Lower lobe of right lung (tissue), 2 donors: ENCODE data around the gene FBLN2. TPM values are rescaled to one million over a fixed set of nuclear protein-coding genes. Genes with fewer than 3 reads are reported as not detected.
"Not testable (repeated sequence)": the region's sequence is repeated elsewhere in the genome, so short reads cannot be mapped to it uniquely, and the experiment has no call there.

Experiments
- ATAC-seq, 2 donors: fragments of 200-7000 bp; cut with Tn5 transposase; one replicate each; pipeline ENCODE4 v1.9.1; 2020 to 2022; ENCODE audit warnings: mild to moderate bottlenecking in 2 of 2, moderate library complexity in 2 of 2
- DNase-seq: peaks from one replicate; pipeline ENCODE4 v3.0.0-alpha.2; 2020
- H3K27ac ChIP-seq: fragments of 200-600 bp; one replicate; pipeline ENCODE4 v1.8.0; 2022
- H3K27me3 ChIP-seq: fragments of 200-600 bp; one replicate; pipeline ENCODE4 v1.8.0; 2022; ENCODE audit warnings: low read depth
- H3K36me3 ChIP-seq: fragments of 200-600 bp; one replicate; pipeline ENCODE4 v1.8.0; 2022; ENCODE audit warnings: mild to moderate bottlenecking
- H3K4me1 ChIP-seq: fragments of 200-600 bp; one replicate; pipeline ENCODE4 v1.8.0; 2022
- H3K4me3 ChIP-seq: fragments of 200-600 bp; one replicate; pipeline ENCODE4 v1.8.0; 2022; ENCODE audit warnings: mild to moderate bottlenecking
- H3K9me3 ChIP-seq: fragments of 200-600 bp; one replicate; pipeline ENCODE4 v1.8.0; 2022
- CTCF ChIP-seq: fragments of 200-600 bp; IDR thresholded peaks from one replicate; pipeline ENCODE4 v1.8.0; 2022; ENCODE audit warnings: antibody characterized with exemption, mild to moderate bottlenecking
- intact Hi-C: fragments of 100-400 bp; cut with DNase I; formaldehyde crosslinking; loops from one replicate; pipeline ENCODE4 v1.11.0; 2022
- total RNA-seq: library from RNA; stranded (reverse); fragmentation: NEBNext Ultra II Directional; extraction: Animal tissue kit (Norgen Biotek cat#: 25700); gene quantifications from one replicate; pipeline ENCODE4 v1.2.1, GENCODE V29; 2021
- donor health status: DM: no; HTN: yes; CAD: no; lungs with severe emphysema.

Gene FBLN2
- total RNA-seq, 1 donor from 2014 or later, result 40.8 TPM

DNA sequence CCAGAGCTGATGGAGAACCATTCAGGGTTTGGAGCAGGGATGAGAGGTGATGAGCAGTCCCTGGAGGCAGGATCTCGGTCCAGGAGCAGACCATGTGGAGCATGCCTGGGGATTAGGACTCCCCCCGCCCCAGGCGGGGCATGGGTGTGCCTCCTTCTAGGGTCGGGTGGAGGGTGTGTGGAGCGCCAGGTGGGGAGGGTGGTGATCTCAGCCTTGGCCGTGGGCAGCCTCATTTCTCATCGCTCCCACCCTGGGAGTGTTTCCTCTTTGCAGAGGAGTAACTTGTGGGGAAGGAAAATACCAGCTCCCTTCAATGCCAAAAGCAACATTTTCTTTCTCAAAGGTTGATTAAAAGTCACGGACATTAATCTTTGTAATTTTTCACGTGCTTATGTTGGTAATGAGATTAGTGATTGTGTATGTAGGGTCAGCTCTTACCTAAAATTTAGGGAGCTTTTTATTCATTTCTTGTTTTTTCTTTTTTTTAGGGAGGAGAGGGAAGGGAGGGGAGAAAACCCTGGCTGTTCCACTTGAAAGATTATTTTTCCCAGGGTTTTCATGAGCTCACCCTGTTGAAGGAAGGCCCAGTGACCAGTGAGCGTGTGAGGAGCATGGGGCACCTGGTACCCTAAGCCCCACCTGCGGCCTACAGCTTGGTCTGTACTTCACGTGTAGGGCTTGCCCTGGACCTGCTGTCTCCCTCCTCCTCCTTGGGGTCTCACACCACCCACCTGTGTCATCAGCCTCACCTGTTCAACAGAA is 11.0 kb downstream of the FBLN2 start:
- no peak for DNase-seq
- peak in 1 of 2 donors; percentile 12 for ATAC-seq
- Histone ChIP-seq H3K4me1 (no peaks in the 10 kb centered on the region), H3K36me3 (no peaks in the 10 kb centered on the region), H3K9me3 (no peaks in the 10 kb centered on the region), H3K4me3 (no peak overlapping the region), H3K27ac (no peak overlapping the region), H3K27me3 (peaks cover 5% of the 10 kb centered on the region)
- no peak for TF ChIP-seq CTCF
- intact Hi-C loops, result no loop called here

GRCh38 chr3:13561376-13561775 is 12.5 kb downstream of the FBLN2 start:
- intact Hi-C loops, result no loop called here

DNA sequence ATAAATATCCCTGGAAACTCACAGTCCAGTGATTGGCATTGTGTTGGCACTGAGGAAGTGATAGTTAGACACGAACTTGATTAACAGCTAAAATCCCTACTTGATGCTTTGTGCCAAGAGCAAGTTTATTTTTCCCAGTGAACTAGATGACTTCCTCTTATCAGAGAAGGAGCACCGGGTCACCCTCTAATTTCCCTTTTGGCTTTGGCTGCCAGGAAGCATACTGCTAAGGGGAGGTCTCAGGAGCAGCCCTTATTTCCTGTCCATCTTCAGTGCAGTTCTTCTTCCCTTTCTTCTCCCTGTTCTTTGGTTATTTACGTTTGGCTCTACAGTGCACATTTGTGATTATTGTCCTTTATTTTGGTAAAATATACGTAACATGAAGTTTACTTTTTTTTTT is 13.0 kb downstream of the FBLN2 start:
- DNase-seq, result no peak
- no peak overlapping the region for H3K4me3 ChIP-seq
- intact Hi-C loops, result no loop called here
- no peaks in the 10 kb centered on the region for H3K4me1 ChIP-seq
- no peak for ATAC-seq
- H3K27me3 ChIP-seq, result peaks cover 5% of the 10 kb centered on the region
- no peak for TF ChIP-seq CTCF
- H3K27ac ChIP-seq, result no peak overlapping the region
- H3K36me3 ChIP-seq, result no peaks in the 10 kb centered on the region
- H3K9me3 ChIP-seq, result no peaks in the 10 kb centered on the region

More at GRCh38 chr3:13561376-13561775, 12.5 kb downstream of the FBLN2 start:
- Histone ChIP-seq H3K36me3 (no peaks in the 10 kb centered on the region), H3K4me1 (no peaks in the 10 kb centered on the region), H3K4me3 (no peak overlapping the region), H3K9me3 (no peaks in the 10 kb centered on the region), H3K27ac (no peak overlapping the region), H3K27me3 (peaks cover 5% of the 10 kb centered on the region)
- no peak for TF ChIP-seq CTCF
- ATAC-seq (no peak), DNase-seq (no peak)

DNA sequence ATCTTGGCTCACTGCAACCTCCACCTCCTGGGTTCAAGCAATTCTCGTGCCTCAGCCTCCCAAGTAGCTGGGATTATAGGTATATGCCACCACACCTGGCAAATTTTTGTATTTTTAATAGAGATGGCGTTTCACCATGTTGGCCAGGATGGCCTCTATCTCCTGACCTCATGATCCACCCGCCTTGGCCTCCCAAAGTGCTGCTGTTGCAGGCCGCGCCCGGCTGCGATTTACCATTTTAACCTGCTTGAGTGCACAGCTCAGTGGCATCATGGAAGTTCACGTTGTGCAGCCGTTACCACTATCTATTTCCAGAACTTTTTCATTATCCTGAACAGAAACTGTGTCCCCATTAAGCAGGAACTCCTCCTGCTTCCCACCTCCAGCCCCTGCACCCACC is 13.5 kb downstream of the FBLN2 start:
- DNase-seq, ATAC-seq, H3K27ac ChIP-seq, intact Hi-C loops, H3K27me3 ChIP-seq, H3K9me3 ChIP-seq, H3K36me3 ChIP-seq, H3K4me3 ChIP-seq, H3K4me1 ChIP-seq: not testable (repeated sequence)

GRCh38 chr3:13563321-13563720 is 14.4 kb downstream of the FBLN2 start:
- TF ChIP-seq CTCF, result no peak
- Histone ChIP-seq H3K36me3 (no peaks in the 10 kb centered on the region), H3K4me3 (no peak overlapping the region), H3K9me3 (no peaks in the 10 kb centered on the region), H3K4me1 (no peaks in the 10 kb centered on the region), H3K27ac (no peak overlapping the region), H3K27me3 (no peaks in the 10 kb centered on the region)
- no peak for DNase-seq
- no peak for ATAC-seq
- intact Hi-C loops, result no loop called here

DNA sequence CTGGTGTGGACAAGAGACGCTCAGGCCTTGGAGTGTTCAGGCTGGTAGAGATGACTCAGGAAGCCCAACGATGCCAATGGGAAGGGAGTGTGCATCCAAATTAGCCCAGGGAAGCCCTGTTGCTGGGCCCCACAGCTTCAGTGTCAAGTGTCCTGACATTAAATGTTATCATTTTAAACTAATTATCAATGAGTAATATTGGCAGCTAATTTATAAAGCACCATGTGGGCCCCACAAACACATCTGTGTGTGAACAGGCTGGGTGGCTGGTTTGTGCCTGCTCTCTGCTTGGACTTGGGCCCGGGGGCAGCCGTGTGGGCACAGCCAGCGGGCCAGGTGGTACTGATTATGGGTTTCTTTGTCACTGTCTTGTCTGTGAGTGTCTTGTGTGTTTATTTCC is 15.0 kb downstream of the FBLN2 start:
- no peak for DNase-seq
- no peak overlapping the region for H3K4me3 ChIP-seq
- no peak overlapping the region for H3K27ac ChIP-seq
- no peaks in the 10 kb centered on the region for H3K27me3 ChIP-seq
- no peaks in the 10 kb centered on the region for H3K36me3 ChIP-seq
- H3K4me1 ChIP-seq, result no peaks in the 10 kb centered on the region
- ATAC-seq, result no peak
- intact Hi-C loops, result no loop called here
- no peak for TF ChIP-seq CTCF
- H3K9me3 ChIP-seq, result no peaks in the 10 kb centered on the region
